Vagina (tissue), 2 donors: ENCODE data around the gene MAGOH.

Experiments
- POLR2AphosphoS5 ChIP-seq, 2 donors: sonication (generic); formaldehyde crosslinking; IDR thresholded peaks; one replicate each; pipeline ENCODE4 v1.9.0; 2017; ENCODE audit warnings: antibody characterized with exemption in 2 of 2, mild to moderate bottlenecking in 2 of 2, low read depth in 1 of 2; ENCODE audit not compliant: insufficient read depth in 1 of 2
- TF ChIP-seq, protein P1 (sequence below), 3 experiments: fragments of 450-650 bp in 2 of 3; fragments of 200-600 bp in 1 of 3; sonication (generic) in 1 of 3; IDR thresholded peaks; one replicate each; pipeline ENCODE4 v1.5.1; 2017 to 2019; ENCODE audit warnings: antibody characterized with exemption in 3 of 3, mild to moderate bottlenecking in 2 of 3, moderate library complexity in 2 of 3

DNA sequence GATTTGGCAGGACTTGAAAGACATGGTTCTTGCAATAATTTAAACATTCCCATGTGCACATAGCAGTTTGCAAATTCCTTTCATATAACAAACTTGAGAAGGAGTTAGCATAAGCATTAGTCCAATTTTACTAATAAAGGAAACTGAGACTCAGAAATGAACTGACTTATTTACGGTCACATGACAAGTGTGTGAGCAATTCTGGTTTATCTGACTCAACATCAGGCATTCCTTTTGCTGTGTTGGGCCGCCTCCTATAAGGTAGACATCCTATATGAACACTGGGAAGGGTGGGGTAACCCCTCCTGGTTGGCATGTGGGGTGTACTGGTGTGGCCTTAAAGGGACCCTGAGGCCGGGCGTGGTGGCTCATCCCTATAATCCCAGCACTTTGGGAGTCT is 50.2 kb downstream of the MAGOH start:
- TF ChIP-seq, protein P1, sequence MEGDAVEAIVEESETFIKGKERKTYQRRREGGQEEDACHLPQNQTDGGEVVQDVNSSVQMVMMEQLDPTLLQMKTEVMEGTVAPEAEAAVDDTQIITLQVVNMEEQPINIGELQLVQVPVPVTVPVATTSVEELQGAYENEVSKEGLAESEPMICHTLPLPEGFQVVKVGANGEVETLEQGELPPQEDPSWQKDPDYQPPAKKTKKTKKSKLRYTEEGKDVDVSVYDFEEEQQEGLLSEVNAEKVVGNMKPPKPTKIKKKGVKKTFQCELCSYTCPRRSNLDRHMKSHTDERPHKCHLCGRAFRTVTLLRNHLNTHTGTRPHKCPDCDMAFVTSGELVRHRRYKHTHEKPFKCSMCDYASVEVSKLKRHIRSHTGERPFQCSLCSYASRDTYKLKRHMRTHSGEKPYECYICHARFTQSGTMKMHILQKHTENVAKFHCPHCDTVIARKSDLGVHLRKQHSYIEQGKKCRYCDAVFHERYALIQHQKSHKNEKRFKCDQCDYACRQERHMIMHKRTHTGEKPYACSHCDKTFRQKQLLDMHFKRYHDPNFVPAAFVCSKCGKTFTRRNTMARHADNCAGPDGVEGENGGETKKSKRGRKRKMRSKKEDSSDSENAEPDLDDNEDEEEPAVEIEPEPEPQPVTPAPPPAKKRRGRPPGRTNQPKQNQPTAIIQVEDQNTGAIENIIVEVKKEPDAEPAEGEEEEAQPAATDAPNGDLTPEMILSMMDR (IDR thresholded peaks at IDR 0.05), result no peak
- TF ChIP-seq POLR2AphosphoS5 (IDR thresholded peaks at IDR 0.05; ENCODE audit: insufficient read depth in 1 of 2, low read depth in 1 of 2), result no peak
